ENCODE measurements around the gene TMEM89.

DNA sequence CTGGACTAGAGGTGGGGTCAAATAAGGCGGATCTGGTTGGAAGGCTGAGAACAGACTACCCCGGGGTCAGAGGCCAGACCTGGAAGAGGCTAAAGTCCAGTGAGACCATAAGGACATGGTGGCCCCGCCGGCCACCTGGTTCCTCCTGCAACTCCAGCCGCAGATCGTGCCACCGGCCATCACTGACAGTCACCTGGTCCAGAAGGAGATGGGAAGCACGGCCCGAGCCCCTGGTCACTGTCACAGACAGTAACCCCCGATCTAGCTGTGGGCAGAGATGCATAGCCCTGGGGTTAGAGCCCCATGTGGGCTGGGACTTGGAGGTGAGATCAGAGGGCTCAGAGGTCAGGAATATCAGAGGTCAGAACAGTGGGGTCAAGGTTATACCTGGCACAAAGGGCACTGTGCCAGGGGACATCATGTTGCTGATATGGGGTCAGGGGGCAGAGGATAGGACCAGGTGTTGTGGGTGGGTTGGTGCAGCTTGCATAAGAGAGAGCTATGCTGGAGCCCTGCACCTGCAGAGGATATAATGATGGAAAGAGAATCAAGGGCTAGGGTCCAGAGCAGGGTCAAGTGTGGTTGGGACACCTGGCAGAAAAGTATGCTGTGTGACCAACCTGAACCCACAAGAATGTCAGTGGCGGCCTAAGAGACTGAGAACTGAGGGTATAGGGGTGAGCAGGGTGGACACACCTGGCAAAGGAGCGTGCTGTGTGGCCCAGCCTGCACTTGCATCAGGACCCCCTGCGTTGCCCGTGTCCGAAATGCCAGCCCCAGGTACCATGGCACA lies 31.6 kb upstream of the TMEM89 start:
- TF ChIP-seq, protein P1, sequence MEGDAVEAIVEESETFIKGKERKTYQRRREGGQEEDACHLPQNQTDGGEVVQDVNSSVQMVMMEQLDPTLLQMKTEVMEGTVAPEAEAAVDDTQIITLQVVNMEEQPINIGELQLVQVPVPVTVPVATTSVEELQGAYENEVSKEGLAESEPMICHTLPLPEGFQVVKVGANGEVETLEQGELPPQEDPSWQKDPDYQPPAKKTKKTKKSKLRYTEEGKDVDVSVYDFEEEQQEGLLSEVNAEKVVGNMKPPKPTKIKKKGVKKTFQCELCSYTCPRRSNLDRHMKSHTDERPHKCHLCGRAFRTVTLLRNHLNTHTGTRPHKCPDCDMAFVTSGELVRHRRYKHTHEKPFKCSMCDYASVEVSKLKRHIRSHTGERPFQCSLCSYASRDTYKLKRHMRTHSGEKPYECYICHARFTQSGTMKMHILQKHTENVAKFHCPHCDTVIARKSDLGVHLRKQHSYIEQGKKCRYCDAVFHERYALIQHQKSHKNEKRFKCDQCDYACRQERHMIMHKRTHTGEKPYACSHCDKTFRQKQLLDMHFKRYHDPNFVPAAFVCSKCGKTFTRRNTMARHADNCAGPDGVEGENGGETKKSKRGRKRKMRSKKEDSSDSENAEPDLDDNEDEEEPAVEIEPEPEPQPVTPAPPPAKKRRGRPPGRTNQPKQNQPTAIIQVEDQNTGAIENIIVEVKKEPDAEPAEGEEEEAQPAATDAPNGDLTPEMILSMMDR (conservative IDR thresholded peaks at IDR 0.05; ENCODE audit: low read depth, low read length): no peak
- TF ChIP-seq POLR2A (IDR thresholded peaks at IDR 0.05; ENCODE audit: low read depth, low read length) (no peak), SMC3 (IDR thresholded peaks at IDR 0.05; ENCODE audit: low read depth, low read length) (no peak), FOS (IDR thresholded peaks at IDR 0.05; ENCODE audit: low read depth, low read length) (no peak), ELK1 (IDR thresholded peaks at IDR 0.05; ENCODE audit: borderline replicate concordance, low read depth, low read length) (no peak), BHLHE40 (IDR thresholded peaks at IDR 0.05; ENCODE audit: low read depth, low read length) (no peak), RFX5 (IDR thresholded peaks at IDR 0.05; ENCODE audit: low read depth, low read length) (no peak), MXI1 (IDR thresholded peaks at IDR 0.05; ENCODE audit: borderline replicate concordance, low read depth, low read length) (no peak)
- TF ChIP-seq, protein P2, sequence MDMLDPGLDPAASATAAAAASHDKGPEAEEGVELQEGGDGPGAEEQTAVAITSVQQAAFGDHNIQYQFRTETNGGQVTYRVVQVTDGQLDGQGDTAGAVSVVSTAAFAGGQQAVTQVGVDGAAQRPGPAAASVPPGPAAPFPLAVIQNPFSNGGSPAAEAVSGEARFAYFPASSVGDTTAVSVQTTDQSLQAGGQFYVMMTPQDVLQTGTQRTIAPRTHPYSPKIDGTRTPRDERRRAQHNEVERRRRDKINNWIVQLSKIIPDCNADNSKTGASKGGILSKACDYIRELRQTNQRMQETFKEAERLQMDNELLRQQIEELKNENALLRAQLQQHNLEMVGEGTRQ (IDR thresholded peaks at IDR 0.05; ENCODE audit: low read depth, low read length): no peak
